Measurements from ENCODE around the gene SHMT1.

- TF ChIP-seq POLR2AphosphoS5 (IDR thresholded peaks at IDR 0.05) = no peak
- no peak for TF ChIP-seq CTCF (IDR thresholded peaks at IDR 0.05)
- TF ChIP-seq EP300 (IDR thresholded peaks at IDR 0.05) = no peak
These were observed 16.1 kb upstream of the SHMT1 start for GRCh38 chr17:18379246-18380146.

Measured in esophagus muscularis mucosa (tissue), 4 donors.